ENCODE measurements around the gene COL4A6.

COL4A6 gene

DNA sequence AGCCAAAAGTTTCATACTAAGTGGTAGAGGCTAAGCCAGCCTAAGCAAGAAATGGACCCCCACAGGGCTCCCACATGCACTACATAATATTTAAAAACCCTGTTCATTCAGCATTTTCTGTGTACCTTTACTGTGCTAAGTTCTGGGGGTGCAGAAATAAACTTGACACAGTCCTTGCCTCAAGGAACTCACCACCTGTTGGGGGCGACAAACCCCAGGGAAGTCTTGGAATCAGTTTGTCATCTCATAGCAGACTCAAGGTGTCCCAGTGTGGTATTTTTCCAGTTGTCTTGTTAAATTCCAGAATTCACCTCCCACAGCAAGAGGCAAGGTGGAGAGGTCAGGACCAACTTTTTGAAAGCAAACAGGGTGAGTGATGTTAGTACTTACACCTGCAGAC lies 303.5 kb downstream of the COL4A6 start:
- DNase-seq: no peak

DNA sequence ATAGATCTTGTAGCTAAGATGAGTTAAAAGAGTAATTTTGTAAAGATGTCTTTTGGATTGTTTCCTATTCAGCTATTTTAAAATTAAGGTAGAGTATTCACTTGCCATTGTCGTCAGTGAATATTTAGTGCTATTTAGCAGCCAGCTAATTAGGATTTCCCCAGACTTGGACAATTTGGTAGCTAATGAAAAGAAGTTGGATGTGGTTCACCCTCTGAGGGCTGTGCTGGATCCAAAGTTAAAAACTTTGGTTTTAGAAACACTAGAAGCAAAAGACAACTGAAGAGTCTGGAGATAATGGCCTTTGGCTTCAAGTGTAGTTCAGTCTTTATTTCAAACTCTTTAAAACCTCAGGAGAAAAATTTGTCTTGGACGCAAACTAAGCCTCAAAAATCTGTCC lies 305.3 kb downstream of the COL4A6 start:
- no peak for DNase-seq

DNA sequence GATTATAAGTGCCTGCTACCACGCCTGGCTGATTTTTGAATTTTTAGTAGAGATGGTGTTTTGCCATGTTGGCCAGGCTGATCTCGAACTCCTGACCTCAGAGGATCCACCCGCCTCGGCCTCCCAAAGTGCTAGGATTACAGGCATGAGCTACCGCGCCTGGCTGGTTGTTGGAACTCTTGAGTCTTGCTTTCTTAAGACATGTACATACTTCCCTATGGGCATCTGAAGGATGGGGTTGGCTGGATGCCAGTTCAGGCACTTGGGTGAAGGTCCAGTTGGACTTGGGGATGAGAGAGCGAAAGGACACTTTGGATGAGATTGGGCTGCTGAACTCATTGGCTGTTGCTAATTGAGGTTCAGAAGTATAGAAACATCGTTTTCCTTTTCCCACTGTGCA lies 306.2 kb downstream of the COL4A6 start:
- no peak for DNase-seq

DNA sequence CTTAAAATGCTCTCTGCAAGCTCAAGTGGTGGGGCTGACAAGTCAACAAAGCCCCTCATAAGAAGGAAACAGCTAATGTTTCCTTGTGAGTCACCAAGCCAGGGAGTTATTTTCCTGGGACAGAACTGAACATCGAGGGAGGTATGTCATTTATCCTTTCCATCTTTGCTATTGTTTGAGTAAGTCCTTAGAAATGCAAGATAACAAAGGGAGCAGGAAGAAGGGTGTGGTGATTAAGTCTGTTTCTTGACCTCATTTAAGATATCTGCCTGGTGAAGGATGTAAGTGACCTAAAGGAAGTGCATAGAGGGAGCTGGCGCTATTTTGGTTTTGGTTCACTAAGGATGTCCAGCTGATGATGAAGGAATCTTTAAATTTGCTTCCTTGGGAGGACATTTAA lies 306.8 kb downstream of the COL4A6 start:
- no peak for DNase-seq

DNA sequence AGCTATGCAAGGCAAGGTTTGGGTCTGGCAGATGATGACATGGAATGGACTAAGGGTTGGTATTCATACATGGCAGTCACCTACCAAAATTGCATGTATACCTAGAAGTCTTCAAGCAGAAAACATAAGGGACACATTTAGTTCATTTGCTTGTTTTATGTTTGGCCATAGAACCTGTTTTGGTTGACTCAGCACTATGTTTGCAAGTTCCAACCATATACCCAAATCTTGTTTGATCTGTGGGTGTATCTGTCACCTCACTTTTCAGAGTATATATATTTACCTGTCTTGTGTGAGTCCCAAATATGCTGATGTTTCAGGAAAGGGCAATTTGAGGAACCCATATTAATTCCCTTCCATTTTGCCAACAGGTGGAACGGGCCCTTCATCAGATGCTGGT lies 307.3 kb downstream of the COL4A6 start:
- DNase-seq: no peak

DNA sequence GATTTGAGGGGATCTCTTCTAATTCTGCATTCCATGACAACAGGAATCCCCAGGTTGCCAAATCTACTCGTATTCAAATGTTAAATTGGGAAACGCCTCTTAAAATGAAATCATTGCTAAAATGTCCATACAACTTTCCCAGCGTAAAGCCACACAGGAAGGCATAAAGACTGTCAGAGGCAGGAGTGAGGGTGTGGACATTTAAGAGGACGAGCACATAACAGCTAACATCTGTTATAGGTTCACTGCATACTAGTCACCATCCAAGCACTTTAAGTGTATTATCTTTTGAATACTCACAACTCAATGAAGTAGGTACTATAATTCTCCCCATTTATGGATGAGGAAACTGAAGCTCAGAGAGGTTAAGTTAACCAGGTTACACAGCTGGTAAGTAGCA lies 311.1 kb downstream of the COL4A6 start:
- DNase-seq: no peak

DNA sequence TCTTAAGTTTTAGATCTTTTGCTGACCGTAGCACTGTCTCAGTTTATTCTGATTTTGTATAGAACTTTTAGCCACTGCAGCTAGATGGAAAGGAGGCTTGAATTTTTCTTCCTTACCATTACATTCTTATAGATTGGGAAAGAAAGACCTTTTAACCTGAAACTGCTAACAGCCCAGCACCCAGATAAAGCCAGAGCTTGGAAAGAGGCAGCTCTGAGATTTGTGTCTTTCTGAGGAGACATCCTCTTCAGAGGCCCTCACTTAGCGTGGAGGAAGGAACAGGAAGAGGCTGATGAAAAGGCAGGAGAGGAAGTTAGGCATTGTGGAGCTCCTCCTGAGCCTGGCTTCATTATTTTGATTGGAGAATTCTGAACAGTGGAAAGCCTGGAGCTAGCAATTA lies 311.6 kb downstream of the COL4A6 start:
- no peak for DNase-seq

DNA sequence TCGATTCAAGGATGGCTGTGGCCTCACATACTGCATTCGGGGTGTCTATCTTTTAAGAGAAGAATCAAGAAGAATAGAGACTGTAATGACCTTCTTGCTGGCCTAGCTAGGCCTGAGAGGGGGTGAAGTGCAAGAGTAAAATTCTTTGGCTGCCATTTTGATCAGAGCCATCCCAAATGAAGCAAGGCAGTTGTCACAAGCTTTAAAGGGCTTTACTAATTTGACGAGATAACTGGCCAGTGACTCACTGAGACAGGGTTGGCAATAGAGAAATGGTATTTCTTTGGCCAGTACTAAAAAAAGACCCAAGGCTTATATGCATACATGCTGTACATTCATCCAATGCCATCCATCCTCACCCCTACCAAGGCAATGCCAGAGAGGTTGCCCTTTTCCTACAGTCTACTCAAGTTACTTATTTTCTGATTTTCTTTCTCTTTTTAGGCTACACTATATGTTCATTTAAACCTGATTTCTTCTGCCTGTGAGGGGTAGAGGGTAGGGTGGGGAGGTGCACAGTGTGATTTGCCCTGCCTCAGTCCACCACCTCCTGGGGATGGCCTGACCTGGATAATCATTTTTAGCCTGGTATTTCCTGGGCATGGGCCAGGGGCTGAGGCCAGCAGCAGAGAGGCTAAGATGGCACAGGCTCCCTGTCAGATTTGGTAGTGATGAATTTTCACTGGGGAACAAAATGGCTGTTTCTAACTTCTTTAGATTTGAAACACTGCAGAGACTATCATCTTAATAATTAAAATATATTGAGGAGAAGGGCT lies 314.4 kb downstream of the COL4A6 start:
- DNase-seq: no peak

DNA sequence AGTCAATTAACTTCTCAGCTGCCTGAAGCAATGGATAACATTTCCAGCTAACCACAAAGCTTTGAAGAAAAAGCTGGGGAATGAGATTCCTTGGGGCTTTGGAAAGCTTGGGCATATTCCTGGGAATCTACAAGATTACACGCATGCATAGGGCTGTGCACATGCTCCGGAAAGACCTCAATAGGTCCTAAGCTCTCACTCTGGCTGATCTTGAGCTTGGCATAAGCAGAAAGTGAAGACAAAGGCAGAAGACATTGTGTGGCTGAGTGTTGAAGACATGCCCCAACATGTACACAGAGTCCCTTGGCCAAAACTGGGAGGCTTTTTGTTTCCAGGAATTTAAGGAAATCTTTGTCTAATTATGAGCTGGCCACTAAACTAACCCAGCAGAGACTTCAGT lies 315.5 kb downstream of the COL4A6 start:
- no peak for DNase-seq

DNA sequence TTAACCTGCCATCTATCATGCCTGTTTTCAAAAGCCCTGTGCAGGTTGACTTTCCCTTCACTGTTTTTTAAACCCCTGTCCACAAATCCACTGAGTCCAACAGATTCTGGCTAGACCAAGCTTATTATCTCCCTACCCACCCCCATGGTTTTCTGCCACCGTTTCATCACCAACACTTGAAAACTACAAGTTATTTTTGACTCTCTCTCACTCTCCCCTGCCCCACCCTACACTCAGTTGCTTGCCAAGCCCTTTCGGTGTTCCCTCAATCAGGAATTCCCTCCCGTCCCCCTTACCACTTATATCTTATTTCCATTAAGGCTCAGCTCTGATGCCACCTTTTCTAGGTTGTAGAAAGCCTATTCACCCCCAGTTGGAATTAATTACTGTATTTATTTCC lies 316.9 kb downstream of the COL4A6 start:
- DNase-seq: no peak

DNA sequence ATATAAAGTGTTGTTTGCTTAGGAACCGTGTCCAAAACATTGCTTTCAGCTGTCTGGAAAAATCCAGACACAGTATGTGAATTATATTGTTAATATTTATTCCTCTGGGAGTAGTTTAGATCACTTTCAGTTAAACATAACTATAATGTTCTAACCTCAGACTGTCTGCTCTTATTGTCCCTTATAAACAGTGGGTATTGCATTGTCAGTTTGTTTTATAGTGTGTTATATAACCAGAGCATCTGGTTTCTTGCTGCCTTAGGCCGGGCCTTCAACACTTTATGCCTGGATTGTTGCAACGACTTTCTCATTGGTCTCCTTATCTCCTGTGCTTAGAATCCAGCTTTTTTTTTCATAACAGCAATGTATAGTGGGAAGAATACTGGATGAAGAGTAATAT lies 320.2 kb downstream of the COL4A6 start:
- DNase-seq: no peak

DNA sequence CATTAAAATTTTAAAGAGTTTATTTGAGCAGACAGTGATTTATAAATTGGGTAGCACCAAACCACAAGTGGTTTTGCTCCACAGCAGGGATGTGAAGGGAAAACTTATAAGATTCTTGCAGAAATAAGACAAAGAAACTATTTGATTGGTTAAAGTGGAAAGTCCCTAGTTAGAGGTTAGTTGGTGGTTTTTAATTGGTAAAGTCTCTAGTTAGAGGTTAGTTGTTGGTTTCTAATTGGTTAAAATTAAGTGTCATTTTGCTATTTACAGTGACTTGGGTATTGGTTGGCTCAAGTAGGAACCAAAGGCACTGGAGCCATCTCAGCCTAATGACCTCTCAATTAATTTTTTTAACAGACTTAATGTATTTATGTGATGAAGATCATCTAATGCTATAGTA lies 323.7 kb downstream of the COL4A6 start:
- DNase-seq: no peak
